ENCODE data around the gene LRRC14B.

GRCh38 chr5:192691-192969 lies 1.3 kb downstream of the LRRC14B start:
- no peak for TF ChIP-seq POLR2A (IDR thresholded peaks at IDR 0.05)
- TF ChIP-seq CTCF (IDR thresholded peaks at IDR 0.05 in 8 of 11, conservative IDR thresholded peaks at IDR 0.05 in 3 of 11) = no peak
- no peak for TF ChIP-seq POLR2AphosphoS5 (IDR thresholded peaks at IDR 0.05)

Data from spleen (tissue), 7 donors.